Pulmonary artery endothelial cell (primary cell): Measurements from ENCODE around the gene SLC18A2. TPM values are rescaled to one million over a fixed set of nuclear protein-coding genes. Genes with fewer than 3 reads are reported as not detected.

ENCODE experiments used
- DNase-seq: peaks from one replicate; pipeline ENCODE4 v3.0.0-alpha.2; 2011; ENCODE audit warnings: low read depth, low spot score
- total RNA-seq: library from RNA; depleted of rRNA; stranded (reverse); fragments of >200 nt; gene quantifications from 2 replicates; pipeline ENCODE4 v1.2.3, GENCODE V29; 2014

The SLC18A2 gene
- total RNA-seq, 1 donor from 2014 or later = not detected

GRCh38 chr10:117237401-117237991, 3.4 kb upstream of the SLC18A2 start:
- DNase-seq = no peak

- DNase-seq = no peak
Measured at GRCh38 chr10:117239051-117239450, 1.9 kb upstream of the SLC18A2 start.

GRCh38 chr10:117239721-117240620, 943 bp upstream of the SLC18A2 start:
- no peak for DNase-seq

- no peak for DNase-seq
Measured at GRCh38 chr10:117241541-117242462, 888 bp downstream of the SLC18A2 start.

- no peak for DNase-seq
Measured at GRCh38 chr10:117242463-117242832, 1.5 kb downstream of the SLC18A2 start.

GRCh38 chr10:117246997-117247671, 6.2 kb downstream of the SLC18A2 start:
- no peak for DNase-seq

GRCh38 chr10:117248750-117249465, 8.0 kb downstream of the SLC18A2 start:
- DNase-seq = no peak

- no peak for DNase-seq
Measured at GRCh38 chr10:117249493-117250093, 8.7 kb downstream of the SLC18A2 start.

- DNase-seq = no peak
Measured at GRCh38 chr10:117250411-117250810, 9.5 kb downstream of the SLC18A2 start.

GRCh38 chr10:117253908-117254307, 13.0 kb downstream of the SLC18A2 start:
- DNase-seq = no peak

GRCh38 chr10:117254338-117254737, 13.4 kb downstream of the SLC18A2 start:
- DNase-seq = no peak

GRCh38 chr10:117254774-117255735, 14.1 kb downstream of the SLC18A2 start:
- DNase-seq = no peak

GRCh38 chr10:117255835-117256460, 15.0 kb downstream of the SLC18A2 start:
- no peak for DNase-seq

GRCh38 chr10:117256910-117257309, 16.0 kb downstream of the SLC18A2 start:
- DNase-seq = no peak

- no peak for DNase-seq
Measured at GRCh38 chr10:117257721-117258120, 16.8 kb downstream of the SLC18A2 start.

- no peak for DNase-seq
Measured at GRCh38 chr10:117259279-117259678, 18.4 kb downstream of the SLC18A2 start.

GRCh38 chr10:117260084-117260483, 19.2 kb downstream of the SLC18A2 start:
- DNase-seq = no peak

- DNase-seq = no peak
Measured at GRCh38 chr10:117261501-117261900, 20.6 kb downstream of the SLC18A2 start.
